B cell (primary cell): ENCODE data around the gene RASGRP3. TPM values are rescaled to one million over a fixed set of nuclear protein-coding genes. Genes with fewer than 3 reads are reported as not detected.

ENCODE experiments used
- ATAC-seq: fragments of 200-7000 bp; cut with Tn5 transposase; one replicate; pipeline ENCODE4 v1.10.0; 2021; ENCODE audit warnings: low read depth, mild to moderate bottlenecking, moderate number of reproducible peaks, moderate library complexity
- CTCF ChIA-PET: fragments of 350-600 bp; sonication (Branson Sonifier 250); formaldehyde crosslinking; loops from one replicate; lab custom pipeline; 2021; ENCODE audit warnings: antibody characterized with exemption, inconsistent platforms; lab: Charles Lee
- POLR2A ChIA-PET: fragments of 350-600 bp; sonication (Branson Sonifier 250); formaldehyde crosslinking; loops from one replicate; lab custom pipeline; 2021; ENCODE audit warnings: antibody characterized with exemption; lab: Charles Lee
- DNase-seq: peaks from one replicate; pipeline ENCODE4 v3.0.0; 2013
- H2AFZ ChIP-seq: 2 replicates; pipeline ENCODE4 v1.6.1; 2012; ENCODE audit warnings: mild to moderate bottlenecking, low read depth, low read length; ENCODE audit not compliant: insufficient read depth, poor library complexity, severe bottlenecking
- H3K27ac ChIP-seq, 2 donors: 1 replicate in 1 of 2; 2 replicates in 1 of 2; pipeline ENCODE4 v1.5.1; 2012 to 2013; ENCODE audit warnings: low read length in 2 of 2, mild to moderate bottlenecking in 2 of 2, moderate library complexity in 1 of 2
- H3K27me3 ChIP-seq, 4 experiments: fragments of 200-600 bp in 1 of 4; sonication (generic) in 1 of 4; replicated peaks in 1 of 4; 1 replicate in 2 of 4; 2 replicates in 2 of 4; pipeline versions ENCODE4 v1.6.1 to v1.7.0; 2013 to 2016; ENCODE audit warnings: low read length in 3 of 4, mild to moderate bottlenecking in 2 of 4, mixed read lengths in 1 of 4, moderate library complexity in 1 of 4; ENCODE audit not compliant: insufficient read depth in 4 of 4, control insufficient read depth in 3 of 4; ENCODE audit errors: control extremely low read depth in 1 of 4
- H3K36me3 ChIP-seq, 2 experiments: replicated peaks in 1 of 2; 1 replicate in 1 of 2; 2 replicates in 1 of 2; pipeline versions ENCODE4 v1.6.1 to v1.7.1; 2013; ENCODE audit warnings: low read length in 1 of 2; ENCODE audit not compliant: insufficient read depth in 2 of 2, control insufficient read depth in 1 of 2; ENCODE audit errors: control extremely low read depth in 1 of 2, extremely low read depth in 1 of 2
- H3K4me1 ChIP-seq, 2 donors: fragments of 200-600 bp in 1 of 2; sonication (generic) in 1 of 2; 1 replicate in 1 of 2; 2 replicates in 1 of 2; pipeline versions ENCODE4 v1.5.1 to v1.6.1; 2013 to 2017; ENCODE audit warnings: low read length in 2 of 2; ENCODE audit not compliant: control insufficient read depth in 2 of 2, insufficient read depth in 2 of 2
- H3K4me2 ChIP-seq: replicated peaks from 2 replicates; pipeline ENCODE3; 2012; ENCODE audit warnings: mild to moderate bottlenecking, low read depth, low read length; ENCODE audit not compliant: poor library complexity, severe bottlenecking
- H3K4me3 ChIP-seq, 5 experiments: fragments of 200-600 bp in 1 of 5; sonication (generic) in 1 of 5; 1 replicate in 3 of 5; 2 replicates in 2 of 5; pipeline versions ENCODE4 v1.5.1 to v1.7.0; 2011 to 2016; ENCODE audit warnings: low read length in 4 of 5, mild to moderate bottlenecking in 4 of 5, low read depth in 2 of 5, control low read depth in 1 of 5, moderate library complexity in 1 of 5; ENCODE audit not compliant: insufficient read depth in 1 of 5; ENCODE audit errors: control extremely low read depth in 1 of 5, extremely low read depth in 1 of 5
- H3K79me2 ChIP-seq: fragments of 200-600 bp; sonication (generic); one replicate; pipeline ENCODE4 v1.6.0; 2016; ENCODE audit warnings: low read length; ENCODE audit not compliant: control insufficient read depth, insufficient read depth
- H3K9ac ChIP-seq: fragments of 200-600 bp; sonication (generic); 2 replicates; pipeline ENCODE4 v1.6.1; 2017; ENCODE audit warnings: mild to moderate bottlenecking, low read length, moderate library complexity
- H3K9me3 ChIP-seq, 3 donors: one replicate each; pipeline versions ENCODE4 v1.6.1 to v1.7.1; 2013; ENCODE audit warnings: low read length in 2 of 3; ENCODE audit not compliant: control insufficient read depth in 2 of 3, insufficient read depth in 1 of 3; ENCODE audit errors: control extremely low read depth in 1 of 3
- H4K20me1 ChIP-seq: 2 replicates; pipeline ENCODE4 v1.6.0; 2012; ENCODE audit warnings: mild to moderate bottlenecking, low read length; ENCODE audit not compliant: insufficient read depth, control insufficient read depth, poor library complexity, severe bottlenecking
- H3K27ac Mint-ChIP-seq: one replicate; pipeline ENCODE4 v1.8.0; 2021; ENCODE audit warnings: mixed read lengths
- H3K27me3 Mint-ChIP-seq: one replicate; pipeline ENCODE4 v1.8.0; 2021; ENCODE audit warnings: mixed read lengths
- H3K4me1 Mint-ChIP-seq: one replicate; pipeline ENCODE4 v1.8.0; 2021; ENCODE audit warnings: mixed read lengths
- H3K4me3 Mint-ChIP-seq: one replicate; pipeline ENCODE4 v1.8.0; 2021; ENCODE audit warnings: mixed read lengths
- H3K9me3 Mint-ChIP-seq: one replicate; pipeline ENCODE4 v1.8.0; 2022; ENCODE audit warnings: mixed read lengths; ENCODE audit not compliant: insufficient read depth
- CTCF ChIP-seq: fragments of 200-600 bp; IDR thresholded peaks from one replicate; pipeline ENCODE4 v1.8.0; 2022; ENCODE audit warnings: antibody characterized with exemption, mild to moderate bottlenecking
- EZH2 ChIP-seq: IDR thresholded peaks from 2 replicates; pipeline ENCODE4 v1.6.1; 2012; ENCODE audit warnings: borderline replicate concordance, low read depth, mild to moderate bottlenecking, moderate library complexity, low read length; ENCODE audit not compliant: insufficient read depth, poor library complexity, severe bottlenecking
- WGBS: methylation state at CpG from one replicate; pipeline ENCODE4 v1.1.5; 2013; ENCODE audit warnings: missing lambda C conversion rate; ENCODE audit not compliant: insufficient coverage; 5-methylcytosine and 5-hydroxymethylcytosine counted together
- intact Hi-C: fragments of 100-400 bp; cut with micrococcal nuclease; formaldehyde crosslinking; loops from one replicate; pipeline ENCODE4 v1.10.0; 2022
- polyA plus RNA-seq: library from polyadenylated mRNA; depleted of rRNA; stranded (reverse); fragments of >200 nt; gene quantifications from 2 replicates; pipeline ENCODE4 v1.2.3, GENCODE V29; 2012
- total RNA-seq, 2 donors: library from RNA; stranded (reverse); fragments of 120-200 nt in 1 of 2; gene quantifications; 1 replicate in 1 of 2; 2 replicates in 1 of 2; pipeline versions ENCODE4 v1.2.3 to v1.2.4, GENCODE V29; 2013 to 2022

Gene RASGRP3
- total and polyA plus RNA-seq, 2 donors (not counting 1 experiment from before 2014, with no cell fraction given) = 67.5 to 107 TPM

GRCh38 chr2:33492399-33493134 is 16.1 kb downstream of the RASGRP3 start:
- Histone ChIP-seq H3K9ac (peak overlapping the region; percentile 9), H3K4me1 (peaks cover 95 to 96% of the 10 kb centered on the region in 2 donors), H3K36me3 (peaks cover 1 to 4% of the 10 kb centered on the region in 2 experiments), H2AFZ (no peak overlapping the region), H3K4me2 (peak overlapping the region; percentile 67), H3K4me3 (peak overlapping the region in 1 of 5 experiments; percentile 0), H3K9me3 (no peaks in the 10 kb centered on the region), H3K79me2 (peaks cover 98% of the 10 kb centered on the region), H4K20me1 (no peaks in the 10 kb centered on the region), H3K27me3 (no peaks in the 10 kb centered on the region), H3K27ac (peak overlapping the region; percentile 73 to 85)
- no peak for DNase-seq
- CTCF ChIA-PET = interaction anchor here (0.9 to 7.6 kb wide), 2 partner anchors 15 to 22 kb away, joined by 5 to 78 read pairs; partner anchors contain the start of gene RASGRP3
- Mint-ChIP-seq H3K27me3 (no peaks in the 10 kb centered on the region), H3K4me1 (peaks cover 90% of the 10 kb centered on the region), H3K27ac (peak overlapping the region; percentile 95), H3K9me3 (no peaks in the 10 kb centered on the region), H3K4me3 (peak overlapping the region; percentile 75)
- intact Hi-C loops = no loop called here
- no peak for TF ChIP-seq EZH2
- TF ChIP-seq CTCF = no peak
- WGBS = 94% methylated on average over 5 of the region's 6 CpGs
- no peak for ATAC-seq
- POLR2A ChIA-PET = interaction anchor here (1.2 to 3.5 kb wide), 2 partner anchors 13 to 16 kb away, joined by 3 to 17 read pairs; partner anchors contain the start of gene RASGRP3
